ENCODE results near the gene SORCS2. TPM values are rescaled to one million over a fixed set of nuclear protein-coding genes. Genes with fewer than 3 reads are reported as not detected.

The SORCS2 gene
- total and polyA plus RNA-seq, 2 of the 8 experiments (the other 6 are each of a cell fraction or from before 2014, with no cell fraction given) = 0.36 to 1.8 TPM

DNA sequence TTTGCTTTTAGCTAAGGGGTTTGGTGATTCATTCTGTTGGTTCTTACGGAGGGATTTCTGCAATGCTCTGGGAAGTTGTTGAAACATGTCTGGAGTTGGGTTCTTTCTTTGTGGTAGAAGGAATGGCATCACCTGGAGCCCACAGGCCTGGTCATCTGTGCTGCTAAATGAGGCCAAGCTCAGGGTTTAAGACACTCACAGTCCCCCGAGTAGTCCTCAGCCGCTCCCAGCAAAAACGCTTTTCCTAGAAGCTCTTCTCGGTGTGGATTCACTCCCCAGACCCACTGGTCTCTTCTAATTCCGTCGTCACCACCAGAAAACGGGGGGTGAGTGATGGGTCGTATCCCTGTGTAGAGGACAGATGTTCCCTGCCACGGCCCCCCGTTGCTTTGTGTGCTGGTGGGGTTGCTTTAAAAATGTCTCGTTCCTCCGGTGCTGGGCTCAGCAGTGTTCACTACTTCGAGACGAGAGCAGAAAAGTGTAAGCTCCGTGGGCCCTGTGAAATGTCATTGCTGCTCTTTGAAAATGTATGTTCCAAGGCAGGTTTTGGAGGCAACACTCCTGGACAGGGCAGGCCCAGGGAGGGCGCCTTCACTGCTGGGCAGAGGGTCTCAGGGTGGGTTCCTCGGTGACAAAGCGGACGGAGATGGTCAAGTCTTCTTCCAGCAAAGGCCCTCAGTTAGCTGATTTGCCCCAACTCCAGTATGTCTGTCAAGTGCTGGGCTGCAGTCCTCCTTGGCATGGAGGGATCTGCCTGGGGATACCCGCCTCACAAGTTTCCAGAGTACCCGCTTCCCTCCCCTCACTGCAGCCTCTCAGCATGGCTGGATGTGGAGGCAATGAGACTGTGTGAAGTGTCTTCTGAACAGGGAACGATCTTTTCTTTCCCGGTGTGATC lies 205.1 kb downstream of the SORCS2 start:
- Histone ChIP-seq H2BK5ac (ENCODE audit: low read depth, low read length) (no peak overlapping the region), H3K36me3 (ENCODE audit: control insufficient read depth in 2 of 4, insufficient read depth in 4 of 4, low read length in 3 of 4) (no peaks in the 10 kb centered on the region), H3K79me2 (ENCODE audit: control insufficient read depth in 1 of 2, insufficient read depth in 2 of 2, low read length in 2 of 2) (no peaks in the 10 kb centered on the region), H2BK120ac (replicated peaks; ENCODE audit: low read depth, low read length) (no peak overlapping the region), H2AK5ac (ENCODE audit: low read depth, low read length) (no peak overlapping the region), H4K5ac (ENCODE audit: insufficient read length, low read depth, low read length) (no peak overlapping the region), H4K91ac (replicated peaks; ENCODE audit: insufficient read length, low read length) (no peak overlapping the region), H3K56ac (replicated peaks; ENCODE audit: insufficient read length, low read depth, low read length) (no peak overlapping the region), H3K79me1 (ENCODE audit: low read depth, low read length) (no peaks in the 10 kb centered on the region), H3K4me3 (ENCODE audit: extremely low read depth in 1 of 4, insufficient read depth in 2 of 4, low read depth in 3 of 4, low read length in 4 of 4) (no peak overlapping the region), H3K18ac (ENCODE audit: extremely low read depth, low read length) (no peak overlapping the region), H3K4ac (replicated peaks; ENCODE audit: insufficient read length, low read depth, low read length) (no peak overlapping the region), H3K9ac (replicated peaks in 1 of 4; ENCODE audit: extremely low read depth in 1 of 4, low read depth in 3 of 4, low read length in 3 of 4) (no peak overlapping the region), H3K27ac (ENCODE audit: low read depth, low read length) (no peak overlapping the region), H2AFZ (ENCODE audit: low read length) (no peak overlapping the region), H3K4me2 (ENCODE audit: insufficient read depth in 1 of 2, low read depth in 2 of 2, low read length in 2 of 2) (no peak overlapping the region), H2BK12ac (ENCODE audit: low read depth, low read length) (no peak overlapping the region), H3K23me2 (ENCODE audit: low read depth, low read length) (peaks cover 9% of the 10 kb centered on the region; the same call in 1 of the 2 replicates), H3K9me3 (ENCODE audit: insufficient read depth in 2 of 2, low read depth in 1 of 2, low read length in 1 of 2) (no peaks in the 10 kb centered on the region), H3K27me3 (replicated peaks in 1 of 4; ENCODE audit: control insufficient read depth in 3 of 4, extremely low read depth in 1 of 4, insufficient read depth in 3 of 4, low read length in 3 of 4) (peaks cover 0 to 3% (median 0%) of the 10 kb centered on the region in 4 experiments; a peak in 1 of 7 replicates), H3K4me1 (replicated peaks in 1 of 4; ENCODE audit: control insufficient read depth in 3 of 4, insufficient read depth in 4 of 4, low read length in 3 of 4) (no peaks in the 10 kb centered on the region), H3K14ac (ENCODE audit: insufficient read length) (no peak overlapping the region), H2BK15ac (ENCODE audit: low read length) (no peak overlapping the region), H4K8ac (ENCODE audit: extremely low read depth, insufficient read depth, low read length) (no peak overlapping the region), H4K20me1 (replicated peaks in 1 of 2; ENCODE audit: control insufficient read depth in 1 of 2, insufficient read depth in 2 of 2, low read length in 2 of 2) (peaks cover 0 to 2% of the 10 kb centered on the region in 2 experiments), H2BK20ac (ENCODE audit: low read length) (no peak overlapping the region), H3K23ac (ENCODE audit: insufficient read length) (no peak overlapping the region)
- FAIRE-seq (no peak), DNase-seq (ENCODE audit: low read depth in 1 of 2, low spot score in 2 of 2) (peak in 1 of 2 experiments; percentile 38)
- ChIA-PET CTCF (ENCODE audit: partially characterized antibody) (interaction anchor here (0.7 to 1.5 kb wide), 4 partner anchors 17 to 323 kb away, joined by 3 to 5 read pairs (median 4); no protein-coding TSS in a partner anchor), POLR2A (ENCODE audit: partially characterized antibody) (no interaction called here)
- WGBS, 2 experiments (ENCODE audit: extremely low coverage in 1 of 2, insufficient coverage in 1 of 2, insufficient read length in 1 of 2, insufficient replicate concordance in 2 of 2, low coverage in 1 of 2, low lambda C conversion rate in 2 of 2, missing lambda C conversion rate in 1 of 2) = 88% methylated on average over 24 of the region's 24 CpGs; no CpG with 5 or more reads in 1 of the 2 experiments
- TF ChIP-seq EP300 (IDR thresholded peaks at IDR 0.05; ENCODE audit: borderline replicate concordance in 1 of 2, low read depth in 2 of 2, low read length in 2 of 2) = no peak
- TF ChIP-seq HDAC6 (IDR thresholded peaks at IDR 0.05; ENCODE audit: low read depth, low read length) = no peak
- TF ChIP-seq SIX5 (IDR thresholded peaks at IDR 0.05; ENCODE audit: low read depth, low read length) = no peak
- TF ChIP-seq E2F6 (IDR thresholded peaks at IDR 0.05) = no peak
- TF ChIP-seq NRF1 (IDR thresholded peaks at IDR 0.05; ENCODE audit: low read depth, low read length) = no peak
- TF ChIP-seq SP2 (IDR thresholded peaks at IDR 0.05; ENCODE audit: low read length) = no peak
- TF ChIP-seq MAFK (IDR thresholded peaks at IDR 0.05; ENCODE audit: low read depth, low read length) = no peak
- no peak for TF ChIP-seq MAX (IDR thresholded peaks at IDR 0.05)
- no peak for TF ChIP-seq CHD2 (IDR thresholded peaks at IDR 0.05; ENCODE audit: low read length)
- TF ChIP-seq EGR1 (IDR thresholded peaks at IDR 0.05; ENCODE audit: borderline replicate concordance, low read depth, low read length) = no peak
- TF ChIP-seq TAF7 (optimal IDR thresholded peaks at IDR 0.05; ENCODE audit: borderline replicate concordance, low read depth, low read length) = no peak
- TF ChIP-seq CREB1 (IDR thresholded peaks at IDR 0.05) = no peak
